Activated T-helper 1 cell treated with anti-CD3 and anti-CD28 coated beads, Interleukin-12 subunit alpha, Interleukin-12 subunit beta, Interleukin-2, Interleukin-4 antibody, amounts not matched to agents 30 ng/mL and 10 ng/mL and 1 ng/mL, durations not matched to agents 14 hours and 24 hours and 36 hours (primary cell): Measurements from ENCODE around the gene ADIPOR2. TPM values are rescaled to one million over a fixed set of nuclear protein-coding genes. Genes with fewer than 3 reads are reported as not detected.

Experiments
- DNase-seq: peaks from one replicate; pipeline ENCODE4 v3.0.0; 2021; ENCODE audit warnings: low spot score
- H3K27ac Mint-ChIP-seq: one replicate; pipeline ENCODE4 v1.8.0; 2021; ENCODE audit warnings: mild to moderate bottlenecking, mixed read lengths
- H3K27me3 Mint-ChIP-seq: one replicate; pipeline ENCODE4 v1.8.0; 2022; ENCODE audit warnings: mild to moderate bottlenecking, moderate library complexity, mixed read lengths; ENCODE audit not compliant: insufficient read depth
- H3K36me3 Mint-ChIP-seq: one replicate; pipeline ENCODE4 v1.8.0; 2021; ENCODE audit warnings: low read depth, mixed read lengths
- H3K4me1 Mint-ChIP-seq: one replicate; pipeline ENCODE4 v1.8.0; 2021; ENCODE audit warnings: low read depth, mixed read lengths
- H3K4me3 Mint-ChIP-seq: one replicate; pipeline ENCODE4 v1.8.0; 2021; ENCODE audit warnings: mild to moderate bottlenecking, moderate library complexity, mixed read lengths
- H3K9me3 Mint-ChIP-seq: one replicate; pipeline ENCODE4 v1.8.0; 2021; ENCODE audit warnings: mixed read lengths
- intact Hi-C: fragments of 100-400 bp; cut with micrococcal nuclease; formaldehyde crosslinking; loops from one replicate; pipeline ENCODE4 v1.15.1; 2024
- total RNA-seq: library from RNA; stranded (reverse); gene quantifications from 2 replicates; pipeline ENCODE4 v1.2.3, GENCODE V29; 2022

Gene ADIPOR2
- total RNA-seq, 1 donor from 2014 or later: 69.4 TPM

GRCh38 chr12:1781772-1782171 lies 90.9 kb downstream of the ADIPOR2 start:
- Mint-ChIP-seq H3K27ac (no peak overlapping the region), H3K4me3 (no peak overlapping the region), H3K4me1 (no peaks in the 10 kb centered on the region), H3K9me3 (no peaks in the 10 kb centered on the region), H3K27me3 (no peaks in the 10 kb centered on the region), H3K36me3 (peaks cover 28% of the 10 kb centered on the region)
- intact Hi-C loops: no loop called here
- no peak for DNase-seq

DNA sequence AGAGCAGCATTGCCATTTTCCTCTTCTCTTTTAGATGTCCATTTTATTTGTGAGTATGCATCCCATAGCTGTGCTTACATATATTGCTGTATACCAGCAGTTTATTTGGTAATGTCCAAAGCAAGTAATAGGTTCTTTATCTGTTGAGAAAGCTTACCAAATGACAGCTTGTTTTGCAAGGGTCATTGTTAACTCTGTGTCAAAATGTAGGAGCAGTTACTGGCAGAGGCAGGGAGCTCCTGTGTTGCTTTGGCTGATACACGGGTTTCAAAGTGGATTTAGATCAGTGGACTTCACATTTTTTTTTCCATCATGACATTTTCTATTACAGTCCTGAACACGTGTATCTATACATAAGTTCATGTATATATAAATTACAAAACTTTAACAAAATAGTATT lies 91.3 kb downstream of the ADIPOR2 start:
- H3K9me3 Mint-ChIP-seq: no peaks in the 10 kb centered on the region
- no peaks in the 10 kb centered on the region for H3K4me1 Mint-ChIP-seq
- intact Hi-C loops: no loop called here
- no peak for DNase-seq
- peaks cover 30% of the 10 kb centered on the region for H3K36me3 Mint-ChIP-seq
- H3K27ac Mint-ChIP-seq: no peak overlapping the region
- no peak overlapping the region for H3K4me3 Mint-ChIP-seq
- no peaks in the 10 kb centered on the region for H3K27me3 Mint-ChIP-seq

DNA sequence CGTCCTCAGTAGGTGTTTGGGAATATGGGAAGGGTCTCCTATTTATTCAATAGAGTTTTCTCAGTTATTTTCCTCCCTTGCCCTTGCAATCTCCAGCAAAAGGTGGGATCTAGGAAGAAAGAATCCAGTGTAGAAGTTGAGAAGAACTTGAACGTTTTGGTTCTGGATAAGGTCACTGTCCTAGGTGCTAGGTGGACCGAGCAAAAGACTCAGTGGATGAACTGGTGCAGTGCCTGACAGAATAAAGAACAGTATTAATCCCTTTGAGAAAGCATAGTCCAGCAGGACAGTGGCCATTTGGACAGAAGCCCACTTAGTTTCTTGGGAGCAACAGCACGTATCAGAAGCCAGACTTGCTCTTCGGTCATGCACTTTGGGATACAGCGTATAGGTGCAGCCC lies 96.8 kb downstream of the ADIPOR2 start:
- Mint-ChIP-seq H3K36me3 (peaks cover 19% of the 10 kb centered on the region), H3K27me3 (no peaks in the 10 kb centered on the region), H3K9me3 (no peaks in the 10 kb centered on the region), H3K4me3 (no peak overlapping the region), H3K4me1 (peaks cover 19% of the 10 kb centered on the region), H3K27ac (no peak overlapping the region)
- DNase-seq: no peak
- intact Hi-C loops: no loop called here

- intact Hi-C loops: no loop called here
- Mint-ChIP-seq H3K27me3 (no peaks in the 10 kb centered on the region), H3K4me3 (no peak overlapping the region), H3K27ac (no peak overlapping the region), H3K36me3 (peaks cover 12% of the 10 kb centered on the region), H3K9me3 (no peaks in the 10 kb centered on the region), H3K4me1 (peaks cover 20% of the 10 kb centered on the region)
- DNase-seq: no peak
Observed at GRCh38 chr12:1790444-1790843, 99.6 kb downstream of the ADIPOR2 start.

- intact Hi-C loops: loop anchor here (1.0 kb wide), 4 partner anchors 139 to 673 kb away; no protein-coding TSS in a partner anchor
- peak; percentile 50 for DNase-seq
- Mint-ChIP-seq H3K9me3 (no peaks in the 10 kb centered on the region), H3K27me3 (no peaks in the 10 kb centered on the region), H3K36me3 (peaks cover 6% of the 10 kb centered on the region), H3K27ac (no peak overlapping the region), H3K4me3 (no peak overlapping the region), H3K4me1 (peaks cover 26% of the 10 kb centered on the region)
Observed at GRCh38 chr12:1791104-1791841, 100.4 kb downstream of the ADIPOR2 start.

DNA sequence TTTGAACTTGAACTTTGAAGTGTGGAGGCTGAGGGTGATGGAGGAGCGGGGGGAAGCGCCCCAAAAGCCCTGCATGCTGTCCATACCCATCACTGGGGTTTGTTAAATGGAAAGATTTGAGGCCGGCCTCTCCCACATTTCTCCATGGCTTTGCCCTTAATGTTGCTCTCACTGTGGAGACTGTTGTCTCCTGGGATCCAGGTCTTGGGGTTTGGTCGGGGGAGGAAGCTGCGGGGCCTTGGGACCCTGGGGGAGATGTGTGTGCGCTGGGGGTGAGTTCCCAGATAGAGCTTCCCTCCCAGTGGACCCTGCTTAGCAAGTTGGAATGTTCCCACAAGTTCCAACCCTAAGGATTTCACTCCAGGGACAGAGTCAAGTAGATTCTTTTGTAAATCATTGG lies 101.5 kb downstream of the ADIPOR2 start:
- Mint-ChIP-seq H3K4me3 (no peak overlapping the region), H3K9me3 (no peaks in the 10 kb centered on the region), H3K27me3 (no peaks in the 10 kb centered on the region), H3K4me1 (peaks cover 26% of the 10 kb centered on the region), H3K36me3 (peaks cover 3% of the 10 kb centered on the region), H3K27ac (no peak overlapping the region)
- intact Hi-C loops: no loop called here
- no peak for DNase-seq

GRCh38 chr12:1793426-1794210 lies 102.7 kb downstream of the ADIPOR2 start:
- Mint-ChIP-seq H3K27me3 (no peaks in the 10 kb centered on the region), H3K4me1 (peaks cover 26% of the 10 kb centered on the region), H3K9me3 (no peaks in the 10 kb centered on the region), H3K36me3 (no peaks in the 10 kb centered on the region), H3K27ac (no peak overlapping the region), H3K4me3 (no peak overlapping the region)
- intact Hi-C loops: no loop called here
- DNase-seq: no peak

DNA sequence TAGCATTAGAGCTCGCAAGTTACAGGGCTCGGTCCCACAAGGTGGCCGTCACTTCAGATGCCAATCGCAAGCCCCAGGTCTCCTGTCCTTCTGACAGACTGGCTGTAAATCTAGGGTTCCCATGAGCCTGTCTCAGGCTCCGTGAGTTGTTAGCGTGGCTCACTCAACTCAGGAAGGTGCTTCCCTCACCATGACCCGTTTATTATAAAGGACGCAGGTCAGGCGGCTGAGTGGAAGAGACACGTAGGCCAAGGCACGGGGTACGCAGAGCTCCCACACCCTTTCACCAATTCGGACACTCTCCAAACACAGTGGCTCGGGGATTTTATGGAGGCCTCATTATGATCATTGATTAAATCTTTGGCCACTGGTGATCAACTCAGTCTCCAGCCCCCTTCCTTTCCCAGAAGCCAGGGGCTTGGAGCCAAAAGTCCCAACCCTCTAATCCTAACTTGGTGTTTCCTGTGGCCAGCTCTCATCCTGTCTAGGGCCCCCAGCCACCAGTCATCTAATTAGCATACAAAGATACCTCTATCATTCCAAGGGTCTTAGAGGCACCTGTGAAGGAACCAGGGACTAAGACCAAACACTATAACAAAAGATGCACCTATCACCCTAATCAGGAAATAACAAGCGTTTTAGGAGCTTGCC lies 103.7 kb downstream of the ADIPOR2 start:
- Mint-ChIP-seq H3K4me3 (no peak overlapping the region), H3K27me3 (no peaks in the 10 kb centered on the region)
- intact Hi-C loops: loop anchor here (5.0 kb wide), 1 partner anchor 1392 kb away; the partner anchor contains the start of gene CCDC77

GRCh38 chr12:1795221-1795784 lies 104.4 kb downstream of the ADIPOR2 start:
- DNase-seq: no peak
- Mint-ChIP-seq H3K27me3 (no peaks in the 10 kb centered on the region), H3K27ac (peak overlapping the region; percentile 66), H3K4me1 (peaks cover 24% of the 10 kb centered on the region), H3K36me3 (no peaks in the 10 kb centered on the region), H3K4me3 (peak overlapping the region; percentile 87), H3K9me3 (no peaks in the 10 kb centered on the region)
- intact Hi-C loops: loop anchor here (5.0 kb wide), 1 partner anchor 1393 kb away; the partner anchor contains the start of gene CCDC77

More for the DNA sequence above, 103.7 kb downstream of the ADIPOR2 start:
- H3K36me3 Mint-ChIP-seq: no peaks in the 10 kb centered on the region
- H3K9me3 Mint-ChIP-seq: no peaks in the 10 kb centered on the region
- H3K27ac Mint-ChIP-seq: no peak overlapping the region
- DNase-seq: no peak
- H3K4me1 Mint-ChIP-seq: peaks cover 26% of the 10 kb centered on the region

DNA sequence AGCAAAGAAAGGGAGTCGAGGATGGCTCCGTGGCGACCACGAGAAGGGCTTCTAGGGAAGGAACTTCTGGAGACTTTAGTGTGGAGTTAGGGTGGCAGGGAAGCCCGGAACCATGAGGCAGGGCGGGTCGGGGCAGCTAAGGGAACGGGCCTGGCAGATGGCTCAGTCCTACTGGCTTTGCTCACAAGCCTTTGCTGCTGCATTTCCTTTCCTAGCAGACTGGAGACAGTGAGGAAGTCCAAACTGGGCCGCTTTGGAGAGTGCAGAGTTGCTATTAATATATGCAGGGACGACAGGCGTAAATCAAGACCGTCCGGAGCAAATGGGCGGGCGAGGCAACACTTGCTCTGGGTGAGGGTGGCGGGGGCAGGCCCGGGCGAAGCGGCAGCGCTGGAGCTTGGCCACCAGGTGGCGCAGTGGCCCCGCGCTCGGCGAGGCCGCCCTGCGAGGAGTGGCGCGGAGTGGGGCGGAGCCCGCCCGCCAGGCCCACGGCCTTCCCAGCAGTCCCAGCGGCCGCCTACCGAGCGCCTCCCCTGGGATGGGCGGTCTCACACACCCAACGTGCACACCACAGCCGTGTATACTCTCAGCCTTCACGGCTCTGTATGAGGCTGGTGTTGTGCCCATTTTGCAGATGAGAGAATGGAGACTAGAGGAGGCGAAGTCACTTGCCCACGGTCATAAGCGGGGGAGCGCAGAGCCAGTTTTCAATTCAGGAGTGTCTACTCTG lies 105.1 kb downstream of the ADIPOR2 start:
- intact Hi-C loops: loop anchor here (1.0 to 5.0 kb wide), 8 partner anchors 8 to 1394 kb away; partner anchors contain the start of genes CCDC77, DCP1B and FBXL14
- Mint-ChIP-seq H3K4me3 (peak overlapping the region; percentile 87), H3K4me1 (peaks cover 18% of the 10 kb centered on the region), H3K27me3 (no peaks in the 10 kb centered on the region), H3K36me3 (no peaks in the 10 kb centered on the region), H3K27ac (peak overlapping the region; percentile 89), H3K9me3 (no peaks in the 10 kb centered on the region)
- DNase-seq: peak; percentile 93

- Mint-ChIP-seq H3K27me3 (no peaks in the 10 kb centered on the region), H3K4me3 (peak overlapping the region; percentile 87), H3K36me3 (no peaks in the 10 kb centered on the region), H3K9me3 (no peaks in the 10 kb centered on the region), H3K27ac (peak overlapping the region; percentile 89), H3K4me1 (peaks cover 12% of the 10 kb centered on the region)
- DNase-seq: peak; percentile 39
- intact Hi-C loops: loop anchor here (1.0 to 5.0 kb wide), 8 partner anchors 8 to 1394 kb away; partner anchors contain the start of genes CCDC77, DCP1B and FBXL14
Observed at GRCh38 chr12:1796515-1797010, 105.7 kb downstream of the ADIPOR2 start.
